ENCODE data around the gene IQGAP3.

- TF ChIP-seq CTCF (IDR thresholded peaks at IDR 0.05) (no peak), POLR2A (IDR thresholded peaks at IDR 0.05) (no peak)
Observed at GRCh38 chr1:156503698-156504437, 68.5 kb downstream of the IQGAP3 start.

All from ovary (tissue), 3 donors.